Stimulated activated CD4-positive, alpha-beta T cell treated with anti-CD3 and anti-CD28 coated beads, Interleukin-4, amount 100 ng/mL, for 4 hours (primary cell): ENCODE measurements around the gene PPP3CA.
"Not testable (repeated sequence)": the region's sequence is repeated elsewhere in the genome, so short reads cannot be mapped to it uniquely, and the experiment has no call there.

ENCODE experiments used
- DNase-seq, 2 experiments: peaks; one replicate each; pipeline ENCODE4 v3.0.0-alpha.2; 2020

The PPP3CA gene

DNA sequence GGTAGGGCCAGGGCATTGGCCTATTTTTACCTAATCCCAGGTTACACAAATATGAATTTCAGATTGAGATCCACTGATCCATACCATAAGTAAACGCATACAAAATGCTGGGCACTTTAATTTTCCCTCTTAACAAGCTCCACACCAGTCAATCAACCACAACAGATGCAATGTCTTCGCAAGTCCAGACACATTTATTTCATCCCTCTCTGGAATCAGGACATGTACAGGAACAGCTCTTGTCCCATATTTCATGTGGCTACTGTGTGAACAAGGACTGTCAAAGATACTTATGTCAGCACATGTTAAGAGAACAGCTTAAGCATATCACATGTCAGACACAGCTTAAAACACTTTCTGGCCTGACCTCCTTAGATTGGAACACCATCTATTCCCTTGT, 145.9 kb downstream of the PPP3CA start:
- no peak for DNase-seq

DNA sequence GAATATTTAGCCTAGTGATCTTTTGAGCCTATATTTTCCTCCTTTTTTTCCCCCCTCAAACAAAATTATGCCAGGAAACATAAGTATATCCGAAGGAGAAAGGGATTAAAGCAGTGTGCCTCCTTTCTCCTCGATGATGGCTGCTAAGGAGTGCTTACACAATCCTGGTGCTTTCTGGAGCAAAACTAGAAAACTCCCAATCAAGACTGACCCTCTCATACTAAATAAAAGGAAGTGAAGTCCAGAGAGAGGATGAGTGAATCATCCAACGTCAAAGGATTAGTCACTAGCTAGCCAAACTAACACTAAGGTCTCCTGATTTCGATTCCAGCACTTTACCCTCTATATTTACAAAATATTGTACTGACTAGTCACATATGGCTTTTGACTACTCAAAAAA, 146.8 kb downstream of the PPP3CA start:
- no peak for DNase-seq

DNA sequence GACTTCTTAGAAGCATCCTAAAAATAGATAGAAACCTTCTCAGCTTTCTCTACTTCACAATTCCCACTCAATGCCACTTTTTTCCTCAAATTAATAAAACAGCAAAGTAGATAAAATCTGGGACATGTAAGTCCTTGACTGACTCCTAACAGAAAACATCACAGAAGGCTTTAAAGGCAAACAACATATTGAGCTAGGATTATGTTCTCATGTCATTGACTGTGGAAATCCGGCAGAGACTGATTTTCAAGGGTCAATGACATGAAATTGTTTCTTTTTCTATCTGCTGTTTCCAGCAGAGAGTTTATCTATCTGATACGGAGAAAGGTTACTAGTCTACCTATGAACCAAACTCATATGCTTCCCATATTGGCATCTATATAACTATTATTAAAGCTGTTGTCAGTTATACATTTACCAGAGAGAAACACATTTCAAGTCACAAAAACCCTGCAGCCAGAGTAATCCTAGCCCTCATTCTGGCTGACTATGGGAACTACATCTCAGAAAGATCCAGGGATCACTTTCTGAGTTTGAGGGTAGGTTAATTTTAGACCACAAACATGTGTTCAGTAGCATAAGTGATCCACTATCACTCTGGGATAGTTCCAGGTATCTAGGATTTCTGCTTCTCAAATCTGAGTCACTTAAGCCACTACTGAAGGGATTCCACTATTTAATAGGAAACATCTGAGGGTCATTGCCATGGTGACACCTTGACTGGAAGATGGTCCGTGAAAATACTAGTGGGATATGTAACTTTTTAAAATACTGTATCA, 147.6 kb downstream of the PPP3CA start:
- no peak for DNase-seq

DNA sequence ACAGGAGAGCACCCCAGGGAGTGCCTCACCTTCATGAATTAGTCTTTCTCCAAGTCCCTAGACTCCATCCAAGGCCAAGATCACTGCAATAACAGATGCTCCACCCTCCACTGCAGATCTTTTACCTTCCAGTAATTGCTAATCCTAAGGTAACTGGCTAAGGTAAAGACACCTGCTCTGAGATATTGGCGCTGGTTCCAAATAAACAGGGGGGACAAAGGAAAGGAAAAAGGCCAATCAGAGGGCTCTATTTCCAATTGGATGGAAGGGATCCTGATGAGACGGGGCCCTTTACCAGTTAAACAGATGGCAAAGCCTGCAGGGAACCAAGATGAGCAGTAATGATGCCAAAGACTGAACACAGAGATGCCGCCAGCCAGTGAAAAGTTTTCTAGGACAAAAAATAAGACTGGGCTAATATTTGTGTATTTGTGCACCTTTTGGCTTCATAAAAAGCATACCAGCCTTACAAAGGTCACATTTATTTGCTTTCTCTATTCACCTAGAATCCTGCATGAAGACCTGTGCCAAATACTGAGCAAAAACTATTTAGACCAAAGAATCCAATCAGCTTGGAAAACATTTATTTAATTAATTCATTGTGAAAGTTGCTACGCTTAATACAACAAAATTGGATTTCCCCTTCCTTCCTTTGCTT, 148.5 kb downstream of the PPP3CA start:
- no peak for DNase-seq

DNA sequence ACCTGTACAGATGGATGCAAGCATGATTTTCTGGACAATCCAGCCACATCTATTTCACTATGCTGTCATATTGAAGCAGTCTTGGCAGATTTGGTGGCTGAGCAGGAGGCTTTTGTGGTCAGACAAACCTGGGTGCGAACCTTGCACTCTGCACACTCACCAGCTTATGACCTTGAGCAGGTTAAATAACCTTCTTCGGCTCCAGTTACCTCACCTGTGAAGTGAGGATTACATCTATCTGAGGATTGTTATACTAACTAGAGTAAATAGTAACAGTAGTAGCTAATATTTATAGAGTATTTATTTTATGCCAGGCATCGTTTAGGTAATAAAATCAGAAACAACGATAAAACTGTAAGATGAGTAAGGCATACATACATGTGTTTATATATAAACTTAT, 150.0 kb downstream of the PPP3CA start:
- DNase-seq, result no peak

DNA sequence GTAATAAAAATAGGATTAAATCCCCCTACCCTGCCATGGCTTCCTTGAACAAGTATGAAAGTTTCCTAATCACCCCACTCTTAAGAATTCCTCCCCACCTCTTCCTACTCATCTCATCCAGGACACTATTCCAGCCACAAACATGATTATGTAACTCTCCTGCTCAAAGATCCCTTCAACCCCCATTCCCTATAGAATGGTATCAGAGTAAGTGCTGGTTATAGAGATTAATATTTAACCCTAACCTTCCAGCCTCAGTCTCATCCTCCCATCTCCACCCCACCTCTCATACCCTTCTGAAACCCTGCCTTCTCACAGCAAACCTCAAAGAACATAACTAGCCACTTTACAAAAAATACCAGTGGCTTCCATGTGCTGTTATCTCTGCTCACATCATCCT, 155.1 kb downstream of the PPP3CA start:
- no peak for DNase-seq

DNA sequence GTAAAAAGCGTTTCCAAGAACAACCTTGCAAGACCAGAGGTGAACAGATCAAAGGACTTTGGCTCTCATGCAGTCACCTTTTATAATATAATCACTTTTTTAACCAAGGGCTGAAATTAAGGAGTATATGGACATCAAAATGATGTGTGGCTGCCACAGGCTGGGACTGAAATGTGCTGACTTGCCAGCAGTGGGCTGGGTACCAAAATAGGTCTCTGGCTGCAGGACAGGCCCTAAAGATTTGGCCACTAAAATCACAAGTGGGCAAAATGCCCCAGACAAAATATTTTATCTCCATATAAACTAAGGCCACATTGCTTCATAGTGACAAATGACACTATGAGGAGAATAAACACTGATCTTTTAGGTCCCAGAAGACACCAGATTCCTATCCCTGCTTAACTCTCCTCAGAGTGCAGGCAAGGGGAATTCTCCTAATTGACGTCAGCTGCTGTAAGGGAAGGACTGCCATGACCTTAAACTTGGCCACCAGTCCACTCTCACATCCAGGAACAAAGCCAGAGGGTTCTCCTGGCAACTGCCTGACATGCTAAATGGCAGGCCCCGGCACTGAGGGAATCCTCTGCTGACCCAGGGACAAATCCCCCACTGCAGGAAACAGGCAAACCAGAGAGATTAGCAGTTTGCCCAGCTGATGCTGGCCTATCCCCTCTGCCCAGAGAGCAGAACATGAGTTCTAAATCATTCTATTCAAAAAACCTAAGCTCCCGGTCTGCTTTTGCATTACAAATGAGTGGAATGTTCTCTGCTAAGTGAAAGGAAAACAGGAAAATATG, 155.8 kb downstream of the PPP3CA start:
- DNase-seq, result no peak

DNA sequence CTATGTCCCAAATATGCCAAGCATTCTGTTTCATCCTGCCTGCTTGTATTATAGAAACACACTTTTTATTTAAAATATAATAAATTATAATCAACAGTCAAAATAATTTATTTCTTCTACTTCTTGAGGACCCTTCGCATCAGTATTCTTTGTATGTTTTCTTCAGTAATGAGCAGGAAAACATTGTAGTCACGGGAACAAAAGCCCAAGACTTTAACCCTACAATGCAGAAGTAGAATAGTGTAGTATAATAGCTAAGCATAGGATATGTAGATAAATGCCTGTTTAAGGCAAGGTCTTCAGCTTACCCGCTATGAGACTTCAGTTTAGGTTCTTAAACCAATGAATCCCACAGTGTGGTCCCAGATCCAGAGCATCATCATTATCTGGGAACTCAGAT, 156.6 kb downstream of the PPP3CA start:
- no peak for DNase-seq

DNA sequence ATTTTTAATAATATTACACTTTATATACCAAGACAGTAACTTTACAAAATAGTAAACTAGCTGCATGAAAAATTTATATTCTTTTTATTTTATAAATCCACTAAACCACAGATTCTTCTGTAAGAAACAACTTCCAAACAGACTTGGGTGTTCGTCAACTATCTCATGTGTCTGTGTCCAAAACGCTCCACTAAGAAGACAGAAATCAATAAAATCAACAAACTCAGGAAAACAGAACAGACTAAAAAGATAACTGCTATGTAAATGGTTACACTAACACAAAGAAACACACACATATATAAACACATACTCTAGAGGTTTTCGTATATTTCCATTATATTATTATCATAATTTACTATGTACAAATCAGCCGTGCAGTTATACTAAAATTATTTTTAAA, 158.4 kb downstream of the PPP3CA start:
- DNase-seq, result no peak

DNA sequence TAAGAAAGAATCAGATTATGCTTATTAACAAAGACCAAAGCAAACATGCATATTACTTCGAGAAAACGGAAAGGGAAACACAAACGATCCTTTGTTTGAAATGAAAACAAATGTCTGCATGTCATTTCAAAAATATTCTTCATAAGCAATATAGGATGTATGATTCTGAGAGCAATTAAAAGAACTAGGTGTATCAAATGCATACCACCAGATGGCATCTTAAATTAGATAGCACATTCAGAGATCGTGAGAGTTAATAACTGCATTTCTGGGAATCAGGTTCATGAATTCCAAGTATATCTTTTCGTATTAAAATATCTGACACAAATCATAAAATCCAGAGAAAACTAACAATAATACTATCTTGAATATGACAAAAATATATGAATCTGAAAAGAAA, 159.5 kb downstream of the PPP3CA start:
- no peak for DNase-seq

DNA sequence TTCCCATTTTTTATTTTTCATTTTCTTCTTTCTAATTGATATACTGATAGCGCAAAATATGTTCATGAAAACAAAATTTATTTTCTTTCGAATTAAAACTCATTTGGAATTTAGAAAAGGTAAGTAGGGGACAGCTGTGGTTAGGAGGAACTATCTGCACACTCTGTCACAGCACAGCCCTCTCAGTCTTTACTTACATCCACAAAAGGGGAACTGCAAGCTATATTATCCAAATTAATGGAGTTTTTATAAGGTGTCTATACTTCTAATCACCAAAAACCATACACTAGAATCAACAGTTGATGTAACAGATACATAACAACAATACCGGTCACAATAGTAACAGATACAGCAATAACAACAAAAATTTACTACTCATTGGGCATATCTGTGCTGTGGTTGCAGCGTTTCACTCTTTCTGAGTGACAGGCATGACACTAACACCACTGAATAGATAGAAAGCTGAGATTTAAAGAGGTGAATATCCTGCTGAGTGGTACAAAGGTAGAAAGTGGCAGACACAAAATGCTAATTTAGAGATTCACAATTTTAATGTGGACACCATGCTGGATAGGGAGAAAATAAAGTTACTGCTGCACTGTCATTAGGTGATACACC, 160.7 kb downstream of the PPP3CA start:
- DNase-seq, result no peak

DNA sequence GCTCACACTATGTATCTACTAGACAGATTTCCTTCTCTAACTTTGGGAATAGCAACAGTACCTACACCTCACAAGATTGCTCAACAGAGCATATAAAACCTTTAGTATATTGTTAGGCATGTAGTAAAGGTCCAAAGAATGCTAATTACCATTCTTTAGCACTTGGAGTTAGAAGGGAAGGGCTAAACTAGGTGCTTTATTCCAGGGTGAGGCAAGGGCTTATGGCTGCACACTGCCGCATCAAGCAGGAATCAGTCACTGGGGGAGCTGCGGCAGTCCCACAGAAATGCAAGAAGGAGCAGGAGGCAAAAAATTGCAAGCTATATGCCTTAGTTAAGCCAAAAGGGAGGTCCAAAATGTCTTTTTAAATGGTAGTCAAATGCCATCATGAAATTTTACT, 162.7 kb downstream of the PPP3CA start:
- DNase-seq, result no peak

DNA sequence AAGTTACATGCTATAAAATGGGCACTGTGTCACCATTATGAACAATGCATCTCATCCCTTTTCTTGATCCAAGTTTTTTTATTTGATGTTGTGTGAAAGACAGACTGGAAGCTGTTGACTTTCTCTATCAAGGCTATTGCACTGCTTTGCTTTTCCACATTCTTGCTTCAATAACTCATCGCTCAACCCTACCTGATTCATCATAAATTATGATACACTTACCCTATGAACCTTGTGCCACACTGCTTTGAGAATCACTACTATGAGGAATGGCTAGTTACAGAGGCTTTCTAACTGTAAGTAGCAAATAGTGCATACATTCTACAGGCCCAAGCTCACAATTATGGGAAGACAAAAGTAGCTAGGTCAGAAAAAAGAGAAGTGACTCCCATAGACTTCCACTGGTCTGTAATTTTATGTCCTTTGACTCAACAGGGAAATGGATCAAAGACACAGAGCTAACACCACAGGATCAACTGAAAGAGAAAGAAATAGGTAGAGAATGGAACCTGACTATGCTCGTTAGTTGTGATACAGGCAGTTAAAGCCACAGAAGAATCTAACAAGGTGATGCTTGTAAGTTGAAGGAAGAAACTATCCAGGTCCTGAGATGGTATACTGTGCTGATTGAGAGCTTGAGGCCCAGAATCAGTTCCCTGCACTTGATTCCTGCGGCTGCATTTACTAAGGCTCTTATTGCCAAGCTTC, 163.5 kb downstream of the PPP3CA start:
- DNase-seq, result no peak

DNA sequence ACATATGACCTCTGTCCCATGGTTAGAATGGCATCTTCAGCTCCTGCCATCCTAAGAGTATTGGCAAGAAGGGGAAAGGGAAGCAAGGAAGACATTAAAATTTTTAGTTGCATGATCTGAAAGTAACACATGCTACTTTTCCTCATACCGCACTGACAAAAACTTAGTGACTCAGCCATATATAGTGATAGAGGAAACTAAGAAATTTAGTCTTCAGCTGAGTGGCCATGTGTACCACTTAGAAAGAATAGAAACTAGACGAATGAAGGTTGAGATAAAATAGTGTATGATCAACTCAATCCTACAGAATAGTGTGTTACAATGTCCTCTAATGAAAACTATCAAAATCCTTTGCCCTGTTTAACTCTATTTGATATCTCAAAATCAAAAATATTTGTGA, 164.1 kb downstream of the PPP3CA start:
- no peak for DNase-seq

DNA sequence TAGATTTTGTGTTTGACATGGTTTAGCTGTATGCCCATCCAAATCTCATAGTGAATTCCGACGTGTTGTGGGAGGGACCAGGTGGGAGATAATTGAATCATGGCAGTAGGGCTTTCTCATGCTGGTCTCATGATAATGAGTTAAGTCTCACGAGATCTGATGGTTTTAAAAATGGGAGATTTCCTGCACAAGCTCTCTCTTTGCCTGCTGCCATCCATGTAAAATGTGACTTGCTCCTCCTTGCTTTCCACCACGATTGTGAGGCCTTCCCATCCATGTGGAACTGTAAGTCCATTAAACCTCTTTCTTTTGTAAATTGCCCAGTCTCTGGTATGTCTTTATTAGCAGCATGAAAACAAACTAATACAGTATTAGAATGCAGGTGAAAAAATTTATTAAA, 164.6 kb downstream of the PPP3CA start:
- not testable (repeated sequence) for DNase-seq

DNA sequence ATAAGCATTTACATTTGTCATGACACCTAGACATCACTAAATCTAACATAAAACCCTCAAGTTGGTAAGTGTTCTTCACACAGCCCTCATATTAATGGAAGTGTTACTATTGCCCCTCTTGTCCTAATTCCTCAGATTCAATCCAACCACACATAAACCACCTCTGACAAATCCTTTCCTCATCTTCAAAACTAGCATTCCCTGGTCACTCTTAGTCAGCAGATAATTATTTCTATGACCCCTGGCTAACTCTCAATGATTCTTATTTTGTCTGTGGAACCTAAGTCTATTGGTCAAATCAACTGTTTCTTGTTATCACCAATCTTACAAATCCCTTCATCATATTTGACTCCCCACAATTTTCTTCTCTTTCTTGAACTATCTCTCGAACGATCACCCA, 168.6 kb downstream of the PPP3CA start:
- no peak for DNase-seq

DNA sequence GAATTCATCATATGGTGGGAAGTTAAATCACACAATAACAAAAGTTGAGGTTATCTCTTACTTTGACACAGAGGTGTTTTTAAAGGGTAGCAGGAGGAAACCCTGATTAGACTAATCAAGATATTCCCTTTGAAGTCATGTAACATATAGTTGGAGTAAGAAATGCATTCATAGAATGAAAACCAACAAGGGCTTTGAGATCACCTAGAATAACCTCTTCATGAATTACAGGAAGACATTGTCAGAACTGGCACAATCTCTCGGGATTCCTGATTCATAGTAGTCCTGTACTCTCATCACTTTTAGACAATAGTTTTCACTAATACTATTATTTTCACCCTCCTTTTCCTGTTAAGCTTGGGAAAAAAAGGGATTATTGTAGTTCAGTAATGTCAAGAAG, 170.2 kb downstream of the PPP3CA start:
- DNase-seq, result no peak

DNA sequence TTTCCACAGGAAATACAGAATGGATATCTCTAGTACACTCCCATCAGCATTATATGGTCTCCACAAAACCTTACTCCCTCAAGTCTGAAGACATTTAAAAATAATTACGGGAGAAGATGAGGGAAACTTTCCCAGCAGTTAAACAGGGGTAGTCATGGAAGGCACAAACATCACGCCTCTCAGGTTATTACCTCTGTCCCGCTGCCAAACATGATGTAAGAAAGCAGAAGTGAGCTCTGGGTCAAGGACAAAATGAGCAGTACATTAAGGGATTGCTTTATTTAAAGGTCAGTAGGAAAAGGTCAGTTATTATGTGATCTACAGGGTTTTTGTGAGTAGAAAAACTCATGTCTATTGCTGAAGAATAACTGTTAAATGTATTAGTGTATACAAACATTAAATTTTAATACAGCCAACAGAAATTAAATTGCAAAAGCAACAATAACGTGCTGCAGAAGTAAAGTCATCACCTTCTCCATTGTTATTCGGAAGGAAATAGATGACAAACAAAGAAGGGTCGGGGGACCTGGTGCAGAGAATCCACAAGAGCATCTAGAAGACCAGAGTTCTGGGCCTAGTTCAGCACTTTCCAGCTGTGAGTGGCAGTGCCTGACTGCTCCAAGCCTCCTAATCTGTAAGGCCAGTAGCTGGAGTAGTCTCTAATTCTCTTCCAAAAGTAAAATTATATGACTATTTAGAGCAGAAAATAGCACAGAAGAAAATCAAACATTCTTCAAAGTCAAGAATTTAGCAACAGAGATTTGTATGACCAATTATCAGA, 171.2 kb downstream of the PPP3CA start:
- DNase-seq, result no peak

DNA sequence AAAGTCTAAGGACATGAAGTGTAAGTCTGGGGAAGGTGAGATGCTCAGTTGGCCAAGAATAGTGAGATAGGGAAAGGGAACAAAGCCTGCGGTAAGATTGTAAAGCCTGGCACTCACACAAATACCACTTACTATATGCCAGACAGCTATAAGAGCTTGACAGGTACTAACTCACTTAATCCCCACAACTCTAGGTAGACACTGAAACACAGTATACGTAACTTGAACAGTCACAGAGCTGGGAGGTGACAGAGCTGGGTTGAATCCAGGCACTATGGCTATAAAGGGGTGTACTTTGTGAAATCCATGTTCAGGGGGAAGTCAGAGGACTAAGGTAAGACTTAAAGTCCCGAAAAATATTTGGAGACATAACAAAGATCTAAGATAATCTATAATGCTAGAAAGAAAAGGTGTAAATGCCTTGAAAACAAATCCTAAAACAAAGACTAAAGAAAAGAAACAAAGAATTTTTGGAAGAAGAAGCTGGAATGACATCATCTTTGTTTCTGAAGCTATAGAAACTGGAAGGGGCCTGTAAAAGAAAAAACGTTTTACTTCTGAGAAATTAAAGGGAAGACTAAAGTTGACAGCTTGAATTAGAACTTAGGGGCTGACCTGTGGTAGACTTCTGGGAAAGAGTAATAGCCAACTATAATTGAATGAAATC, 172.5 kb downstream of the PPP3CA start:
- no peak for DNase-seq

DNA sequence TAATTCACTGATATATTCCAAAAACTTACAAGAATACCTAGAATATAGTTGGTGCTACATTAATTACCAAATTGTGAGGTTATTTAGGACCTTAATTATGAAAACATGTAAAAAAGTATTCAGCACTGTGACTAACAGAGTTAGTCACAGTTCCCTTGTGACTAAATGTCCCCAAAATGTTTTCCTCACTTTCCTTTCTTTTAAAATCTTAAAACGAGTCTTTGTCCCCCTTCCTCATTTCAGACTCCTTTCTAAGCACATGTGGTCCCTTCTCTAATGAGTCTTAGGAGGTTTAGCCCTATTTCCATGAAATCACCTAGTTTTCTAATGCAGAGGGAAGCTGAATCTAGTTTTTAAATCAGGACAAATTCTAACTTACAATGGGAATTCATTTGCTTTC, 175.0 kb downstream of the PPP3CA start:
- no peak for DNase-seq

DNA sequence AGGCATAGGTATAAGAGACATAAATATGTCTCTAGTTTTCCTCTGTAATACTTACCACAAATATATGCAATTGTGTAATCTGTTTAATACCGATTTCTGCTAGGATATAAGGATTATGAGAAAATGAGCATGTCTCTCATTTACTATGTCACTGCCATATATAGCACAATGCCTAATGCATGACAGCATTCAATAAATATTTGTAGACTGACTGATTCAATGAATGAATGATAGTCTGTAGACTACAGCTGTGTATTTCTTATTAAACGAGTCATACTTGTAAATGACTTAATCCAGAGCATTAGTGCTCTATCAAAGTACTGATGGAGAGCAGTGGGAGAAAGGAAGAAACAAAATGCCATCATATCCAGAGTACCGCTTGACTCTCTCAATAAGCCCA, 175.6 kb downstream of the PPP3CA start:
- DNase-seq, result no peak
